Spleen (tissue), 7 donors: ENCODE data around the gene CCDC92.

Source experiments
- POLR2AphosphoS5 ChIP-seq, 3 donors: sonication (generic); formaldehyde crosslinking; IDR thresholded peaks; one replicate each; pipeline ENCODE4 v1.5.1; 2017; ENCODE audit warnings: antibody characterized with exemption in 3 of 3
- TF ChIP-seq, protein P1 (sequence below), 11 experiments: fragments of 200-600 bp in 7 of 11; fragments of 450-650 bp in 4 of 11; sonication (generic) in 4 of 11; IDR thresholded peaks in 8 of 11; conservative IDR thresholded peaks in 3 of 11; 1 replicate in 7 of 11; 2 replicates in 4 of 11; pipeline versions ENCODE4 v1.4.0 to v1.8.0; 2016 to 2021; ENCODE audit warnings: antibody characterized with exemption in 11 of 11, inconsistent platforms in 4 of 11, mild to moderate bottlenecking in 1 of 11
- donor health status: DM: no; HTN: no; CAD: no; lungs with moderate emphysema.
- donor health status: DM: no; HTN: no; CAD: no.
- donor health status: DM: no; HTN: no; CAD: no.

DNA sequence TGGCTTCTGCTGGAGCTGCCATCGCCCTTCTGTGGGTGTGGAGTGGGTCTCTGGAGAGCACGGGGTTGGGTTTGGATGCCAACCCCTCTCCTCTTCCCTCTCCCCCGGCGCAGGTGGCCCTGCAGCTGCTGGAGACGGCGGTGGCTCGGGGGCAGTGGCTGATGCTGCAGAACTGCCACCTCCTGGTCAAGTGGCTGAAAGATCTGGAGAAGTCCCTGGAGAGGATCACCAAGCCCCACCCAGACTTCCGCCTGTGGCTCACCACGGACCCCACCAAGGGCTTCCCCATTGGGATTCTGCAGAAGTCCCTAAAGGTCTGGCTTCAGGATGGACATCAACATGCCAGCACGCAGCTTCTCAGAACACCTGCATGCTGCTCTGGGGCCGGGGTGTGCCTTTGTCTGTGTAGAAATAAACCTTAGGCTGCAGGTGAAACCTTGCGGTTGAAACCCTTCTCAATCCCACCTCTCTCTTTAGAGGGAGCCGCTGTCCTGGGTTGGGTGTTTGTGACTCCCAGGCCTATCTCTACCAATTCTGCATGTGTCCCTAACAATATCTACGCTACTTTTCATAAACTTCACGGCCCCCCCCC is 44.3 kb downstream of the CCDC92 start:
- TF ChIP-seq, protein P1, sequence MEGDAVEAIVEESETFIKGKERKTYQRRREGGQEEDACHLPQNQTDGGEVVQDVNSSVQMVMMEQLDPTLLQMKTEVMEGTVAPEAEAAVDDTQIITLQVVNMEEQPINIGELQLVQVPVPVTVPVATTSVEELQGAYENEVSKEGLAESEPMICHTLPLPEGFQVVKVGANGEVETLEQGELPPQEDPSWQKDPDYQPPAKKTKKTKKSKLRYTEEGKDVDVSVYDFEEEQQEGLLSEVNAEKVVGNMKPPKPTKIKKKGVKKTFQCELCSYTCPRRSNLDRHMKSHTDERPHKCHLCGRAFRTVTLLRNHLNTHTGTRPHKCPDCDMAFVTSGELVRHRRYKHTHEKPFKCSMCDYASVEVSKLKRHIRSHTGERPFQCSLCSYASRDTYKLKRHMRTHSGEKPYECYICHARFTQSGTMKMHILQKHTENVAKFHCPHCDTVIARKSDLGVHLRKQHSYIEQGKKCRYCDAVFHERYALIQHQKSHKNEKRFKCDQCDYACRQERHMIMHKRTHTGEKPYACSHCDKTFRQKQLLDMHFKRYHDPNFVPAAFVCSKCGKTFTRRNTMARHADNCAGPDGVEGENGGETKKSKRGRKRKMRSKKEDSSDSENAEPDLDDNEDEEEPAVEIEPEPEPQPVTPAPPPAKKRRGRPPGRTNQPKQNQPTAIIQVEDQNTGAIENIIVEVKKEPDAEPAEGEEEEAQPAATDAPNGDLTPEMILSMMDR (IDR thresholded peaks at IDR 0.05 in 8 of 11, conservative IDR thresholded peaks at IDR 0.05 in 3 of 11), result no peak
- no peak for TF ChIP-seq POLR2AphosphoS5 (IDR thresholded peaks at IDR 0.05)
